Stomach (tissue), 4 donors: ENCODE measurements around the gene FOXI1.

Source experiments
- POLR2A ChIP-seq, 4 donors: fragments of 450-650 bp; IDR thresholded peaks; one replicate each; pipeline ENCODE4 v1.6.1; 2016; ENCODE audit warnings: antibody characterized with exemption in 4 of 4, control low read depth in 2 of 4, mild to moderate bottlenecking in 1 of 4, moderate library complexity in 1 of 4
- POLR2AphosphoS5 ChIP-seq, 3 donors: sonication (generic); formaldehyde crosslinking; IDR thresholded peaks; one replicate each; pipeline ENCODE4 v1.6.1; 2016; ENCODE audit warnings: antibody characterized with exemption in 3 of 3
- TF ChIP-seq, protein P1 (sequence below), 7 experiments: fragments of 450-650 bp in 4 of 7; fragments of 200-600 bp in 3 of 7; sonication (generic) in 3 of 7; IDR thresholded peaks; one replicate each; pipeline ENCODE4 v1.5.1; 2016 to 2019; ENCODE audit warnings: antibody characterized with exemption in 7 of 7, control low read depth in 2 of 7, mild to moderate bottlenecking in 1 of 7

DNA sequence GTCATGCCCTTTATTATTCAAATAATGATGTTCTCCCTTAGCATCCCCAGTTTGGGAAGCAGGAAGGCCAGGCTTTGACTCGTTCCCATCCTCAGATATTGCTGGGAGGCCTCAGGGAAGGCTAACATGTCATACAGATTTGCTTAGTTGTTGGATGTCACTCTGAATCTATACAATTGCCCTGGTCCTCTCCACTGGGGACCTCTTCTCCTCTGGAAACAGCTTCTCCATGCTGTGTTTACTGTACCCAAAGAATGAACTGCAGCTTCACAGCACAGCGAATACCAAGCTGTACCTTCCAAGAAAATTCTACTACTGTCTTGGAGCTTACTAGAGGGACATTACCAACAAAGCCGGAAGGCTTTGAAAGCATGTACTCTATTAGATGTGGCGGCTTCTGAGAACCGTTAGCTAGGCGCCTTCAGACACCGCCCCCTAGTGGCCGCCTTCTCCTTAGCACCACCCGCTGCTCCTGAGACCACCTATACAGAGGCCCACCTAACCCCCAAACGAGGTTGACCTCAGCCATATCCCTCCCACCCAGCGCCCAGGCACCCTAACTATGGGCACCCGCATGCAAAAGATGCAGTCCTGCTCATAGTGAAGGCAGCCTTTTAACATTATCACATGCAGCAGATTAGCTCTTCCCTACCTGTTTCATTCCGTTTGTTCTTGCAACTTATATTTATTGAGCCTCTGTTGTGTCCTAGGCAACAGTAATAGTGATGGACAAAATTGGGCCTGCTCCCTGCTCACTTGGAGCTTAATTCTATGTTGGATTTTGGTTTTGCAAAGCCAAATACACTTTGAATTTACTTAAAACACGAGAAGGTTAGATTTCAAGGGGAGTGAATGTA is 34.9 kb upstream of the FOXI1 start:
- TF ChIP-seq, protein P1, sequence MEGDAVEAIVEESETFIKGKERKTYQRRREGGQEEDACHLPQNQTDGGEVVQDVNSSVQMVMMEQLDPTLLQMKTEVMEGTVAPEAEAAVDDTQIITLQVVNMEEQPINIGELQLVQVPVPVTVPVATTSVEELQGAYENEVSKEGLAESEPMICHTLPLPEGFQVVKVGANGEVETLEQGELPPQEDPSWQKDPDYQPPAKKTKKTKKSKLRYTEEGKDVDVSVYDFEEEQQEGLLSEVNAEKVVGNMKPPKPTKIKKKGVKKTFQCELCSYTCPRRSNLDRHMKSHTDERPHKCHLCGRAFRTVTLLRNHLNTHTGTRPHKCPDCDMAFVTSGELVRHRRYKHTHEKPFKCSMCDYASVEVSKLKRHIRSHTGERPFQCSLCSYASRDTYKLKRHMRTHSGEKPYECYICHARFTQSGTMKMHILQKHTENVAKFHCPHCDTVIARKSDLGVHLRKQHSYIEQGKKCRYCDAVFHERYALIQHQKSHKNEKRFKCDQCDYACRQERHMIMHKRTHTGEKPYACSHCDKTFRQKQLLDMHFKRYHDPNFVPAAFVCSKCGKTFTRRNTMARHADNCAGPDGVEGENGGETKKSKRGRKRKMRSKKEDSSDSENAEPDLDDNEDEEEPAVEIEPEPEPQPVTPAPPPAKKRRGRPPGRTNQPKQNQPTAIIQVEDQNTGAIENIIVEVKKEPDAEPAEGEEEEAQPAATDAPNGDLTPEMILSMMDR (IDR thresholded peaks at IDR 0.05): peak in 3 of 7 experiments; percentile 35 to 42 (median 41)
- TF ChIP-seq POLR2A (IDR thresholded peaks at IDR 0.05): no peak
- TF ChIP-seq POLR2AphosphoS5 (IDR thresholded peaks at IDR 0.05): no peak
